HG02938 (cell line): ENCODE results near the gene RAPGEF1.

ENCODE experiments used
- ATAC-seq: cut with Tn5 transposase; IDR thresholded peaks from one replicate; pipeline ENCODE4 v1.9.1; 2021; ENCODE audit warnings: mild to moderate bottlenecking, moderate library complexity; ENCODE audit not compliant: unreplicated experiment

The RAPGEF1 gene

GRCh38 chr9:131611586-131612315 lies 128.1 kb downstream of the RAPGEF1 start:
- no peak for ATAC-seq

GRCh38 chr9:131610231-131610761 lies 129.6 kb downstream of the RAPGEF1 start:
- no peak for ATAC-seq

- ATAC-seq: no peak
Measured at GRCh38 chr9:131609099-131609830, 130.6 kb downstream of the RAPGEF1 start.

GRCh38 chr9:131608493-131609037 lies 131.3 kb downstream of the RAPGEF1 start:
- no peak for ATAC-seq

- ATAC-seq: no peak
Measured at GRCh38 chr9:131607591-131607990, 132.3 kb downstream of the RAPGEF1 start.

GRCh38 chr9:131606896-131607567 lies 132.8 kb downstream of the RAPGEF1 start:
- no peak for ATAC-seq

GRCh38 chr9:131605770-131606590 lies 133.9 kb downstream of the RAPGEF1 start:
- no peak for ATAC-seq

- ATAC-seq: no peak
Measured at GRCh38 chr9:131603711-131604439, 136.0 kb downstream of the RAPGEF1 start.

GRCh38 chr9:131603199-131603598 lies 136.7 kb downstream of the RAPGEF1 start:
- no peak for ATAC-seq

GRCh38 chr9:131601683-131602181 lies 138.1 kb downstream of the RAPGEF1 start:
- no peak for ATAC-seq

GRCh38 chr9:131598121-131598520 lies 141.8 kb downstream of the RAPGEF1 start:
- no peak for ATAC-seq

GRCh38 chr9:131597246-131597645 lies 142.6 kb downstream of the RAPGEF1 start:
- no peak for ATAC-seq

- ATAC-seq: no peak
Measured at GRCh38 chr9:131596430-131596743, 143.5 kb downstream of the RAPGEF1 start.

- no peak for ATAC-seq
Measured at GRCh38 chr9:131595696-131596429, 144.0 kb downstream of the RAPGEF1 start.

GRCh38 chr9:131594906-131595665 lies 144.8 kb downstream of the RAPGEF1 start:
- ATAC-seq: no peak

GRCh38 chr9:131593936-131594665 lies 145.8 kb downstream of the RAPGEF1 start:
- ATAC-seq: no peak

- ATAC-seq: no peak
Measured at GRCh38 chr9:131593091-131593820, 146.6 kb downstream of the RAPGEF1 start.
